ENCODE data around the gene NEGR1.

NEGR1 gene

GRCh38 chr1:71839876-71840275 is 442.5 kb downstream of the NEGR1 start:
- H3K4me3 ChIP-seq (ENCODE audit: low read length): no peak overlapping the region
- no peak for TF ChIP-seq CTCF (IDR thresholded peaks at IDR 0.05; ENCODE audit: insufficient read depth, low read depth, low read length, missing control alignments)
- DNase-seq (ENCODE audit: low read depth): no peak

GRCh38 chr1:71836904-71837303 is 445.4 kb downstream of the NEGR1 start:
- no peak overlapping the region for H3K4me3 ChIP-seq (ENCODE audit: low read length)
- no peak for DNase-seq (ENCODE audit: low read depth)
- TF ChIP-seq CTCF (IDR thresholded peaks at IDR 0.05; ENCODE audit: insufficient read depth, low read depth, low read length, missing control alignments): no peak

GRCh38 chr1:71835442-71835813 is 446.9 kb downstream of the NEGR1 start:
- no peak for TF ChIP-seq CTCF (IDR thresholded peaks at IDR 0.05; ENCODE audit: insufficient read depth, low read depth, low read length, missing control alignments)
- H3K4me3 ChIP-seq (ENCODE audit: low read length): no peak overlapping the region
- no peak for DNase-seq (ENCODE audit: low read depth)

GRCh38 chr1:71834601-71835441 is 447.5 kb downstream of the NEGR1 start:
- no peak overlapping the region for H3K4me3 ChIP-seq (ENCODE audit: low read length)
- DNase-seq (ENCODE audit: low read depth): no peak
- TF ChIP-seq CTCF (IDR thresholded peaks at IDR 0.05; ENCODE audit: insufficient read depth, low read depth, low read length, missing control alignments): no peak

- TF ChIP-seq CTCF (IDR thresholded peaks at IDR 0.05; ENCODE audit: insufficient read depth, low read depth, low read length, missing control alignments): no peak
Observed at GRCh38 chr1:71831646-71832045, 450.7 kb downstream of the NEGR1 start.

GRCh38 chr1:71829346-71829745 is 453.0 kb downstream of the NEGR1 start:
- H3K4me3 ChIP-seq (ENCODE audit: low read length): no peak overlapping the region
- DNase-seq (ENCODE audit: low read depth): no peak
- no peak for TF ChIP-seq CTCF (IDR thresholded peaks at IDR 0.05; ENCODE audit: insufficient read depth, low read depth, low read length, missing control alignments)

More at GRCh38 chr1:71831646-71832045, 450.7 kb downstream of the NEGR1 start:
- H3K4me3 ChIP-seq (ENCODE audit: low read length): no peak overlapping the region
- no peak for DNase-seq (ENCODE audit: low read depth)
